Stomach smooth muscle (tissue), 2 donors: Measurements from ENCODE around the gene DNAJB12.
A peak's percentile ranks its signal among the peaks of the same experiment; 100 is the strongest.
"Not testable (repeated sequence)": the region's sequence is repeated elsewhere in the genome, so short reads cannot be mapped to it uniquely, and the experiment has no call there.

ENCODE experiments used
- H3K27ac ChIP-seq: one replicate; pipeline ENCODE4 v1.7.0; 2013; ENCODE audit warnings: mild to moderate bottlenecking, low read length, inconsistent platforms
- H3K27me3 ChIP-seq, 2 donors: one replicate each; pipeline ENCODE4 v1.7.0; 2013; ENCODE audit warnings: low read length in 2 of 2; ENCODE audit not compliant: insufficient read depth in 2 of 2, control insufficient read depth in 1 of 2
- H3K36me3 ChIP-seq, 2 donors: one replicate each; pipeline ENCODE4 v1.7.0; 2013; ENCODE audit warnings: low read length in 2 of 2; ENCODE audit not compliant: control insufficient read depth in 2 of 2, insufficient read depth in 2 of 2
- H3K4me1 ChIP-seq: one replicate; pipeline ENCODE4 v1.7.0; 2013; ENCODE audit warnings: low read length; ENCODE audit not compliant: control insufficient read depth, insufficient read depth
- H3K4me3 ChIP-seq, 2 donors: one replicate each; pipeline ENCODE4 v1.7.0; 2013; ENCODE audit warnings: low read length in 2 of 2
- H3K9ac ChIP-seq, 2 donors: one replicate each; pipeline ENCODE4 v1.7.0; 2013; ENCODE audit warnings: low read length in 2 of 2, mild to moderate bottlenecking in 1 of 2
- H3K9me3 ChIP-seq, 2 donors: one replicate each; pipeline ENCODE4 v1.7.0; 2013; ENCODE audit warnings: low read length in 2 of 2; ENCODE audit not compliant: control insufficient read depth in 2 of 2
- donor health status: healthy.
- donor health status: Pancreatic carcinoma.

Gene DNAJB12

GRCh38 chr10:72353965-72354355, 759 bp downstream of the DNAJB12 start:
- Histone ChIP-seq H3K36me3 (peaks cover 4 to 6% of the 10 kb centered on the region in 2 donors), H3K4me1 (peaks cover 32% of the 10 kb centered on the region), H3K9ac (peak overlapping the region; percentile 84 to 98), H3K27ac (peak overlapping the region; percentile 96), H3K9me3 (no peaks in the 10 kb centered on the region), H3K27me3 (no peaks in the 10 kb centered on the region), H3K4me3 (peak overlapping the region; percentile 85 to 100)

- Histone ChIP-seq H3K27ac (peak overlapping the region; percentile 96), H3K4me3 (peak overlapping the region; percentile 85 to 100), H3K36me3 (peaks cover 10 to 13% of the 10 kb centered on the region in 2 donors), H3K27me3 (no peaks in the 10 kb centered on the region), H3K4me1 (peaks cover 32% of the 10 kb centered on the region), H3K9me3 (no peaks in the 10 kb centered on the region), H3K9ac (peak overlapping the region; percentile 84 to 98)
These were observed 1.4 kb downstream of the DNAJB12 start for GRCh38 chr10:72353028-72353964.

- Histone ChIP-seq H3K27ac (no peak overlapping the region), H3K36me3 (peaks cover 13% of the 10 kb centered on the region in 2 donors), H3K27me3 (no peaks in the 10 kb centered on the region), H3K9me3 (no peaks in the 10 kb centered on the region), H3K4me1 (peaks cover 32% of the 10 kb centered on the region), H3K4me3 (no peak overlapping the region), H3K9ac (no peak overlapping the region)
These were observed 3.2 kb downstream of the DNAJB12 start for GRCh38 chr10:72351479-72351878.

GRCh38 chr10:72349438-72349837, 5.3 kb downstream of the DNAJB12 start:
- H3K4me1 ChIP-seq, result peaks cover 32% of the 10 kb centered on the region
- H3K27ac ChIP-seq, result no peak overlapping the region
- H3K36me3 ChIP-seq, result peaks cover 13 to 18% of the 10 kb centered on the region in 2 donors
- H3K4me3 ChIP-seq, result no peak overlapping the region
- no peaks in the 10 kb centered on the region for H3K9me3 ChIP-seq
- no peaks in the 10 kb centered on the region for H3K27me3 ChIP-seq
- H3K9ac ChIP-seq, result no peak overlapping the region

- Histone ChIP-seq H3K9me3 (no peaks in the 10 kb centered on the region), H3K27me3 (no peaks in the 10 kb centered on the region), H3K27ac (no peak overlapping the region), H3K4me1 (peaks cover 24% of the 10 kb centered on the region), H3K4me3 (no peak overlapping the region), H3K9ac (no peak overlapping the region), H3K36me3 (peaks cover 15 to 28% of the 10 kb centered on the region in 2 donors)
These were observed 6.4 kb downstream of the DNAJB12 start for GRCh38 chr10:72348282-72348681.

GRCh38 chr10:72346117-72346516, 8.6 kb downstream of the DNAJB12 start:
- H3K9ac ChIP-seq, H3K9me3 ChIP-seq: not testable (repeated sequence)
- H3K36me3 ChIP-seq, result peaks cover 31 to 40% of the 10 kb centered on the region in 2 donors

GRCh38 chr10:72344932-72345331, 9.8 kb downstream of the DNAJB12 start:
- Histone ChIP-seq H3K4me3 (no peak overlapping the region), H3K36me3 (peaks cover 37 to 47% of the 10 kb centered on the region in 2 donors), H3K27ac (no peak overlapping the region), H3K9ac (no peak overlapping the region), H3K9me3 (no peaks in the 10 kb centered on the region), H3K4me1 (no peaks in the 10 kb centered on the region), H3K27me3 (no peaks in the 10 kb centered on the region)

More at GRCh38 chr10:72346117-72346516, 8.6 kb downstream of the DNAJB12 start:
- H3K4me1 ChIP-seq, H3K27ac ChIP-seq, H3K4me3 ChIP-seq, H3K27me3 ChIP-seq: not testable (repeated sequence)

GRCh38 chr10:72342911-72343310, 11.8 kb downstream of the DNAJB12 start:
- Histone ChIP-seq H3K4me3 (no peak overlapping the region), H3K9me3 (no peaks in the 10 kb centered on the region), H3K27me3 (no peaks in the 10 kb centered on the region), H3K4me1 (no peaks in the 10 kb centered on the region), H3K9ac (no peak overlapping the region), H3K27ac (no peak overlapping the region), H3K36me3 (peaks cover 30 to 47% of the 10 kb centered on the region in 2 donors)

GRCh38 chr10:72340510-72341261, 14.0 kb downstream of the DNAJB12 start:
- Histone ChIP-seq H3K27ac (no peak overlapping the region), H3K9ac (no peak overlapping the region), H3K4me1 (peaks cover 15% of the 10 kb centered on the region), H3K36me3 (peaks cover 39 to 55% of the 10 kb centered on the region in 2 donors), H3K27me3 (no peaks in the 10 kb centered on the region), H3K4me3 (no peak overlapping the region), H3K9me3 (no peaks in the 10 kb centered on the region)

- H3K27ac ChIP-seq, result no peak overlapping the region
- no peak overlapping the region for H3K9ac ChIP-seq
- peaks cover 36 to 45% of the 10 kb centered on the region in 2 donors for H3K36me3 ChIP-seq
- no peaks in the 10 kb centered on the region for H3K27me3 ChIP-seq
- no peak overlapping the region for H3K4me3 ChIP-seq
- peaks cover 38% of the 10 kb centered on the region for H3K4me1 ChIP-seq
- H3K9me3 ChIP-seq, result no peaks in the 10 kb centered on the region
These were observed 16.5 kb downstream of the DNAJB12 start for GRCh38 chr10:72338180-72338579.
